ENCODE data around the gene CBY2. TPM values are rescaled to one million over a fixed set of nuclear protein-coding genes. Genes with fewer than 3 reads are reported as not detected.

The CBY2 gene
- total and polyA plus RNA-seq, 4 experiments from 2014 or later: 0.61 to 0.64 (median 0.61) TPM; not detected in 1

GRCh38 chr13:45702869-45703391, 810 bp downstream of the CBY2 start:
- Histone ChIP-seq H3K27ac (ENCODE audit: low read depth, low read length) (no peak overlapping the region), H3K4me3 (ENCODE audit: low read length in 2 of 2) (no peak overlapping the region), H3K4me1 (ENCODE audit: insufficient read depth, low read length) (no peaks in the 10 kb centered on the region), H3K36me3 (ENCODE audit: insufficient read depth, low read length) (no peaks in the 10 kb centered on the region), H3K27me3 (ENCODE audit: insufficient read depth, low read length) (no peaks in the 10 kb centered on the region), H3K9me3 (ENCODE audit: control insufficient read depth in 1 of 2, low read length in 2 of 2) (no peaks in the 10 kb centered on the region)
- no peaks in the 10 kb centered on the region for H3K4me1 Mint-ChIP-seq
- no peak for DNase-seq
- no peak overlapping the region for H3K4me3 Mint-ChIP-seq
- CTCF ChIA-PET (ENCODE audit: partially characterized antibody): no interaction called here
- peaks cover 0 to 3% of the 10 kb centered on the region in 2 donors for H3K27me3 Mint-ChIP-seq
- intact Hi-C loops (cut with micrococcal nuclease): no loop called here
- H3K9me3 Mint-ChIP-seq: peaks cover 0 to 2% (median 0%) of the 10 kb centered on the region in 8 donors
- H3K27ac Mint-ChIP-seq: no peak overlapping the region
- no peaks in the 10 kb centered on the region for H3K36me3 Mint-ChIP-seq
- POLR2A ChIA-PET (ENCODE audit: partially characterized antibody): no interaction called here

GRCh38 chr13:45704211-45704739, 2.2 kb downstream of the CBY2 start:
- Mint-ChIP-seq H3K9me3 (peaks cover 0 to 2% (median 0%) of the 10 kb centered on the region in 8 donors), H3K27me3 (peaks cover 0 to 3% of the 10 kb centered on the region in 2 donors), H3K36me3 (no peaks in the 10 kb centered on the region), H3K4me1 (no peaks in the 10 kb centered on the region), H3K4me3 (no peak overlapping the region), H3K27ac (no peak overlapping the region)
- H3K9me3 ChIP-seq (ENCODE audit: control insufficient read depth in 1 of 2, low read length in 2 of 2): no peaks in the 10 kb centered on the region
- no peaks in the 10 kb centered on the region for H3K36me3 ChIP-seq (ENCODE audit: insufficient read depth, low read length)
- POLR2A ChIA-PET (ENCODE audit: partially characterized antibody): no interaction called here
- CTCF ChIA-PET (ENCODE audit: partially characterized antibody): interaction anchor here (1.1 to 1.7 kb wide), 3 partner anchors 9 to 20 kb away, joined by 3 to 6 read pairs (median 4); no protein-coding TSS in a partner anchor
- no peaks in the 10 kb centered on the region for H3K27me3 ChIP-seq (ENCODE audit: insufficient read depth, low read length)
- no peak for DNase-seq
- intact Hi-C loops (cut with micrococcal nuclease): no loop called here
- H3K4me1 ChIP-seq (ENCODE audit: insufficient read depth, low read length): no peaks in the 10 kb centered on the region
- no peak overlapping the region for H3K27ac ChIP-seq (ENCODE audit: low read depth, low read length)
- no peak overlapping the region for H3K4me3 ChIP-seq (ENCODE audit: low read length in 2 of 2)

GRCh38 chr13:45704854-45705695, 3.0 kb downstream of the CBY2 start:
- H3K27ac Mint-ChIP-seq: no peak overlapping the region
- ChIA-PET CTCF (ENCODE audit: partially characterized antibody) (interaction anchor here (1.1 to 1.7 kb wide), 3 partner anchors 10 to 21 kb away, joined by 3 to 6 read pairs (median 4); no protein-coding TSS in a partner anchor), POLR2A (ENCODE audit: partially characterized antibody) (no interaction called here)
- Histone ChIP-seq H3K9me3 (ENCODE audit: control insufficient read depth in 1 of 2, low read length in 2 of 2) (no peaks in the 10 kb centered on the region), H3K27ac (ENCODE audit: low read depth, low read length) (no peak overlapping the region), H3K36me3 (ENCODE audit: insufficient read depth, low read length) (no peaks in the 10 kb centered on the region), H3K4me3 (ENCODE audit: low read length in 2 of 2) (no peak overlapping the region), H3K27me3 (ENCODE audit: insufficient read depth, low read length) (no peaks in the 10 kb centered on the region), H3K4me1 (ENCODE audit: insufficient read depth, low read length) (no peaks in the 10 kb centered on the region)
- H3K36me3 Mint-ChIP-seq: no peaks in the 10 kb centered on the region
- intact Hi-C loops (cut with micrococcal nuclease): no loop called here
- H3K9me3 Mint-ChIP-seq: peaks cover 0 to 2% (median 0%) of the 10 kb centered on the region in 8 donors
- DNase-seq: no peak
- H3K27me3 Mint-ChIP-seq: peaks cover 0 to 3% of the 10 kb centered on the region in 2 donors
- peak overlapping the region in 1 of 8 donors; percentile 34 for H3K4me3 Mint-ChIP-seq
- H3K4me1 Mint-ChIP-seq: no peaks in the 10 kb centered on the region

- H3K4me1 ChIP-seq (ENCODE audit: insufficient read depth, low read length): no peaks in the 10 kb centered on the region
- CTCF ChIA-PET (ENCODE audit: partially characterized antibody): no interaction called here
- peaks cover 0 to 2% (median 0%) of the 10 kb centered on the region in 8 donors for H3K9me3 Mint-ChIP-seq
- no peaks in the 10 kb centered on the region for H3K36me3 ChIP-seq (ENCODE audit: insufficient read depth, low read length)
- no peaks in the 10 kb centered on the region for H3K27me3 ChIP-seq (ENCODE audit: insufficient read depth, low read length)
- H3K27ac Mint-ChIP-seq: no peak overlapping the region
- intact Hi-C loops (cut with micrococcal nuclease): no loop called here
- H3K9me3 ChIP-seq (ENCODE audit: control insufficient read depth in 1 of 2, low read length in 2 of 2): no peaks in the 10 kb centered on the region
- H3K27ac ChIP-seq (ENCODE audit: low read depth, low read length): no peak overlapping the region
- no peak for DNase-seq
- H3K4me3 Mint-ChIP-seq: no peak overlapping the region
- POLR2A ChIA-PET (ENCODE audit: partially characterized antibody): no interaction called here
- peaks cover 0 to 3% of the 10 kb centered on the region in 2 donors for H3K27me3 Mint-ChIP-seq
- no peak overlapping the region for H3K4me3 ChIP-seq (ENCODE audit: low read length in 2 of 2)
- no peaks in the 10 kb centered on the region for H3K4me1 Mint-ChIP-seq
- H3K36me3 Mint-ChIP-seq: no peaks in the 10 kb centered on the region
These were observed 3.8 kb downstream of the CBY2 start for GRCh38 chr13:45705918-45706317.

GRCh38 chr13:45707516-45708100, 5.5 kb downstream of the CBY2 start:
- Histone ChIP-seq H3K4me1 (ENCODE audit: insufficient read depth, low read length) (no peaks in the 10 kb centered on the region), H3K36me3 (ENCODE audit: insufficient read depth, low read length) (no peaks in the 10 kb centered on the region), H3K9me3 (ENCODE audit: control insufficient read depth in 1 of 2, low read length in 2 of 2) (no peaks in the 10 kb centered on the region), H3K27me3 (ENCODE audit: insufficient read depth, low read length) (no peaks in the 10 kb centered on the region), H3K4me3 (ENCODE audit: low read length in 2 of 2) (no peak overlapping the region), H3K27ac (ENCODE audit: low read depth, low read length) (no peak overlapping the region)
- Mint-ChIP-seq H3K27me3 (peaks cover 0 to 3% of the 10 kb centered on the region in 2 donors), H3K9me3 (peaks cover 0 to 2% (median 0%) of the 10 kb centered on the region in 8 donors), H3K4me1 (no peaks in the 10 kb centered on the region), H3K27ac (no peak overlapping the region), H3K36me3 (no peaks in the 10 kb centered on the region), H3K4me3 (no peak overlapping the region)
- no peak for DNase-seq
- ChIA-PET CTCF (ENCODE audit: partially characterized antibody) (no interaction called here), POLR2A (ENCODE audit: partially characterized antibody) (no interaction called here)
- intact Hi-C loops (cut with micrococcal nuclease): no loop called here

- H3K27ac Mint-ChIP-seq: no peak overlapping the region
- Histone ChIP-seq H3K4me1 (ENCODE audit: insufficient read depth, low read length) (no peaks in the 10 kb centered on the region), H3K9me3 (ENCODE audit: control insufficient read depth in 1 of 2, low read length in 2 of 2) (no peaks in the 10 kb centered on the region), H3K27ac (ENCODE audit: low read depth, low read length) (no peak overlapping the region), H3K36me3 (ENCODE audit: insufficient read depth, low read length) (no peaks in the 10 kb centered on the region), H3K4me3 (ENCODE audit: low read length in 2 of 2) (no peak overlapping the region), H3K27me3 (ENCODE audit: insufficient read depth, low read length) (no peaks in the 10 kb centered on the region)
- DNase-seq: no peak
- H3K4me1 Mint-ChIP-seq: no peaks in the 10 kb centered on the region
- H3K36me3 Mint-ChIP-seq: no peaks in the 10 kb centered on the region
- no peaks in the 10 kb centered on the region for H3K9me3 Mint-ChIP-seq
- POLR2A ChIA-PET (ENCODE audit: partially characterized antibody): no interaction called here
- H3K4me3 Mint-ChIP-seq: no peak overlapping the region
- no peaks in the 10 kb centered on the region for H3K27me3 Mint-ChIP-seq
- intact Hi-C loops (cut with micrococcal nuclease): no loop called here
- CTCF ChIA-PET (ENCODE audit: partially characterized antibody): interaction anchor here (1.3 kb wide), 1 partner anchor 88 kb away, joined by 4 read pairs; no protein-coding TSS in a partner anchor
These were observed 9.8 kb downstream of the CBY2 start for GRCh38 chr13:45711951-45712350.

- Mint-ChIP-seq H3K9me3 (no peaks in the 10 kb centered on the region), H3K4me1 (no peaks in the 10 kb centered on the region), H3K27me3 (peaks cover 0 to 3% of the 10 kb centered on the region in 2 donors), H3K36me3 (no peaks in the 10 kb centered on the region), H3K27ac (no peak overlapping the region), H3K4me3 (no peak overlapping the region)
- Histone ChIP-seq H3K36me3 (ENCODE audit: insufficient read depth, low read length) (no peaks in the 10 kb centered on the region), H3K4me1 (ENCODE audit: insufficient read depth, low read length) (no peaks in the 10 kb centered on the region), H3K27me3 (ENCODE audit: insufficient read depth, low read length) (no peaks in the 10 kb centered on the region), H3K9me3 (ENCODE audit: control insufficient read depth in 1 of 2, low read length in 2 of 2) (no peaks in the 10 kb centered on the region), H3K27ac (ENCODE audit: low read depth, low read length) (no peak overlapping the region), H3K4me3 (ENCODE audit: low read length in 2 of 2) (no peak overlapping the region)
- ChIA-PET POLR2A (ENCODE audit: partially characterized antibody) (no interaction called here), CTCF (ENCODE audit: partially characterized antibody) (no interaction called here)
- intact Hi-C loops (cut with micrococcal nuclease): no loop called here
- no peak for DNase-seq
These were observed 11.1 kb downstream of the CBY2 start for GRCh38 chr13:45713106-45713690.

Data from CD4-positive, alpha-beta memory T cell (primary cell).